NCI-H2227 treated with DMSO at 0.1 percent for 48 hours (cell line): ENCODE measurements around the gene MSANTD7.
A peak's percentile ranks its signal among the peaks of the same experiment; 100 is the strongest.
"Not testable (repeated sequence)": the region's sequence is repeated elsewhere in the genome, so short reads cannot be mapped to it uniquely, and the experiment has no call there.

Source experiments
- DNase-seq: peaks from one replicate; lab custom pipeline; 2025; lab: John Stamatoyannopoulos, UW

MSANTD7 gene

DNA sequence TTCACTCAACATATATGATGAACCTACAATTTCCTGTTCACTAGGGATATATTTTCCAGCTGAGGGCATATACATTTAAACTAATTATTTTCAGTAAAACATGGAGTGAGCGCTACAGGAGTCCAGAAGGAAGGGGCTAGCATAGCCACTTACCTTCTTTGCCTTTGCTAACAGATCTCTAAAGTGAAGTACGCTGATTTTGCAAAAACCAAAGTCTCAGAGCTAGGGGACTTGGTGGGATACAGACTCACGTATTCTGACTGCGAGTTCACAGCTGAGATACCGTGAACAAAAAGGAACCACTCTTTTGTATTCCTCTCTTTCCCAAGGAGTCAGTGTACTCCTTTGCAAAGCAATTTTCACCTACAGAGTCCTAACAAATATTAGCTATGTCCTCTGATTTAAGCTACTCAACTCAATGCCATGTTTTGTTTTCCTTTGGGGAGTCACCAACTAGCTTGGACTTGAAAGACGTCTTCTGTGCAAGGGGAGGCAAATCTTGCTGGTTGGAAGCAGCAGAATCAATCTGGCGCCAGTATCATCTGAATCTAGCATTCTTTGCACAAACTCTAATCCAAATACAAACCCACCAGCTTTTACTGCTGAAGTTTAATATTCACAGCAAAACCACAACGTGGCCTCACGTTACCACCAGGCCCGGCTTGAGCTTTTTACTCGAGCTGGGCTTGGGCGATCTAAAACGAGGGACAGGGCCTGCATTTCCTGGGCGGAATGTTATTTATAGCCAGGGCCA lies 926 bp upstream of the MSANTD7 start:
- DNase-seq: no peak

DNA sequence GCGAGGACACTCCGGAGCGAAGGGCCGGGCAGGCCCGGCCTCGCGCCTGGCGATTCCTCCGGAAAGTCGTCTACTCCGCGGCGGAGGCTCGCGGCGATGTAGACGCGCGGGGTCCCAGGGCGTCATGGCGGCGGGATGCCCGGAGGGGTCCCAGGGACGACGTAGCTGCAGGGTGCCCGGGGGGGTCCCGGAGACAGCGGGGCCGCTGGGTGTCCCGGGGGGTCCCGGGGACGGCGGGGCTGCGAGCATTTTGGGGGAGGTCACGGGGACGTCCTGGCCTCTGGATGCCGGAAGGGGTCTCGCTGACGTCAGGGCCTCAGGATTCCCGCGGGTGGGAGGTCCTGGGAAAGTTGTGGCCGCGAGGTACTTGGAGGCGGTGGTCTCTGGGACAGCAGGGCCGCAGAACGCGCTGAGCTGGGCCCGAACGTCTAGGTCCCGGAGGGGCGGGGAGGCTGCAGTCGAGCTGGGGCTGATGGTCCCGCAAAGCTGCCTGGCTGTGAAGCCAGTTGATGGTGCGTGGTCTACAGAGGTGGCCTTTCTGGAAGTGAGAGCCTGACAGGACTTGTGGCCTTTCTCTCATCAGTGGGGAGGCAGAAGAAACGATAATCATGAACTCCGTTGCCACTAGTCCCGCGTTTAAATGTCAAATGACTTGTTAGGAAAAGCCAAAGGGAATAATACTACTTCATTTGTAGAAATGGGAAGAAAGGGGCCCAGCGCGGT lies 637 bp downstream of the MSANTD7 start:
- DNase-seq: no peak

DNA sequence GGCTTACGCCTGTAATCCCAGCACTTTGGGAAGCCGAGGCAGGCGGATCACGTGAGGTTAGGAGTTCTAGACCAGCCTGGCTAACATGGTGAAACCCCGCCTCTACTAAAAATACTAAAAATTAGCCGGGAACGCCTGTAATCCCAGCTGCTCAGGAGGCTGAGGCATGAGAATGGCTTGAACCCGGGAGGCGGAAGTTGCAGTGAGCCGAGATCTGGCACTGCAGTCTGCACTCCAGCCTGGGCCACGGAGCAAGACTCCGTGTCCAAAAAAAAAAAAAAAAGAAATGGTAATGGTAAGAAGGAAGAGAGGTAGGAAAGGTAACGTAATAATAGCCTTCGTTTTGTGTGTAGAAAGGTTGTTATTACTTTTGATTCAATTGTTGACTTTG lies 1.2 kb downstream of the MSANTD7 start:
- no peak for DNase-seq

DNA sequence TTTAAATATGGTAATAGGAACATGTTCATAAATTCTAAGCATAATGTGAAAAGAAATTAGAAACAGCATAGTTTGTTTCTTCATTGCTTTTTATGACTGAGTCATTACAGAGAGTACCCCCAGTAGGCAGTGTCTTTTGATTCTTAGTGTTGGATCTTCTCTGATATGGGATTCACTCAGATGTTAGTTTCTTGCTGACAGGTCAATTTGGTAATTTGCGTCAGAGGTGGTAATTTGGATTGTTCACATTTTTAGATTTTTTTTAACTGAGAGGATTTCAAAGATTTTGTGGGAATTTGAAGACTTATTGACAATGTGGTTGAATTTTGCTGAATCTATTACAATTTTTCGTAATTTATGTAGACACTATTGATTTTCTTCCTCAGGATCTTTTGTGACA lies 2.1 kb downstream of the MSANTD7 start:
- DNase-seq: no peak

DNA sequence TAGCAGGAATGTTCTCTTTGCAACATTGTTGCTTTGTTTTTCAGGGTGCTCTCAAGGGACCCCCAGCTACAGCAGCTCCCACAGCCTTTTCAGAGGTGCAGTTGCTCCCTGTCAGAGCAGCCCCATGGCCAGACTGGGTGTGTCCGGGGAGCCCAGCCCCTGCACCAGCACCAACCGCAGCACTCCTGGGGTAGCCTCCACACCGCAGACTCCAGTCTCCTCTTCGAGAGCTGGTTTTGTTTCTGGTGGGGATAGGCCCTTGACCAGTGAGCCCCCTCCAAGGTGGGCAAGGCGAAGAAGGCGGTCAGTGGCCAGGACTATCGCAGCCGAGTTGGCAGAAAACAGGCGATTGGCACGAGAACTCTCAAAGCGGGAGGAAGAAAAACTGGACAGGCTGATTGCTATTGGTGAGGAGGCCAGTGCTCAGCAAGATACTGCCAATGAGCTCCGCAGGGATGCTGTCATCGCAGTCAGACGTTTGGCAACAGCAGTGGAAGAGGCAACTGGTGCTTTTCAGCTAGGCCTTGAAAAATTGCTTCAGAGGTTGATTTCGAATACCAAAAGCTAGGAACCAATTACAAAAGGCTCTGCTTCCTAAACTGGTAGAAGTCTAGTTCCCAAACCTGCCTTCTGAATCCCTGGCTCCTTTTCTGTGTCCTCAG lies 5.4 kb downstream of the MSANTD7 start:
- DNase-seq: no peak

DNA sequence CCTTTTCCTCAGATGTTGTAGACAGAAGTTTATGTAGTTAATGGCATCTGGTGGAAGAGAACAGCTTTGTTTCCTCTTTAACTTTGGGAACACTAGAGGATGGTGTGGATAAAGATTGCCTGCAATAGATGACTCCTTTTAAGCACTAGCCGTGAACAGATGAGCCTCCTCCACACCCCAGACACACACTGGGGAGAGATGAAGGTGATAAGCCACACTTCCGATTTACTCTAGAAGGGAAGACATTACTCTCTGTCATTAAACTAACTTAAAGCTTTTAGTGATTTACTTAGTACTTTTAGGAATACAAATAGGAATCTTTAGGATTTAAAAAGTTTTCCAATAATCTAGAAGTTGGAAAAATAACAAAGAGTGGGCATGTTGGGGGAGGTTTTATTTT lies 6.8 kb downstream of the MSANTD7 start:
- DNase-seq: no peak

DNA sequence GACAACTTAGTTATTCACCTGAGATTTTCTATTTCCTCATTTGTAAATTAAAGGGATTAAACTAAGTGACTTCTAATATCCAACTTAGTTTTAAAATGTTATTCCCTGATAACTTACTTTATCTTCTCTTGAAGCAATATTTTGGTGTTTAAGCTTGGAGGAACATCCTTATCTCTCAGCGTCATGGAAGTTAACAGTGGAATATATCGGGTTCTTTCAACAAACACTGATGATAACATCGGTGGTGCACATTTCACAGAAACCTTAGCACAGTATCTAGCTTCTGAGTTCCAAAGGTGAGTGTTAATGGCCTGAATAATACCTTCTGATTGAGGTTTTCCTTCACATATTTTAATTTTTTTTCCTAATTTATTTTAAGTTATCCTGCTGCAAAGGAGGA lies 14.1 kb downstream of the MSANTD7 start:
- DNase-seq: no peak

DNA sequence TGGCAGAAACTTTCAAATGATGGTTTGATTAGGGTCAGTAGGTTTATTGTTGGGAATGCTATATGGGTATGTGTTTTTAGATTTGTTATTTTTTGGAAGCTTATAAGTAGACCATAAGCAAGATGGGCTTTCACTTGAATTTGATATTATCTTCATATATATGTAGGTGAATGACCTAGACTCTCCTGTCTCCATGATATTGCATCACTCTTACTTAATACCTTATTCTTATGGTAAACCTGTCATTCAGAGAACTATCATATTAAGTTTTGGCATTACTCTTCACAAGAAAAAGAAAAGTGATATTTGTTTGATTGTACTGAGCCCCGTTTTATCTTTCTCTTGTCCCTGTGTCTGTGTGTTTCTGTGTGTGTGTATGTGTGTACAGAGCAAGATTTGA lies 17.3 kb downstream of the MSANTD7 start:
- no peak for DNase-seq

DNA sequence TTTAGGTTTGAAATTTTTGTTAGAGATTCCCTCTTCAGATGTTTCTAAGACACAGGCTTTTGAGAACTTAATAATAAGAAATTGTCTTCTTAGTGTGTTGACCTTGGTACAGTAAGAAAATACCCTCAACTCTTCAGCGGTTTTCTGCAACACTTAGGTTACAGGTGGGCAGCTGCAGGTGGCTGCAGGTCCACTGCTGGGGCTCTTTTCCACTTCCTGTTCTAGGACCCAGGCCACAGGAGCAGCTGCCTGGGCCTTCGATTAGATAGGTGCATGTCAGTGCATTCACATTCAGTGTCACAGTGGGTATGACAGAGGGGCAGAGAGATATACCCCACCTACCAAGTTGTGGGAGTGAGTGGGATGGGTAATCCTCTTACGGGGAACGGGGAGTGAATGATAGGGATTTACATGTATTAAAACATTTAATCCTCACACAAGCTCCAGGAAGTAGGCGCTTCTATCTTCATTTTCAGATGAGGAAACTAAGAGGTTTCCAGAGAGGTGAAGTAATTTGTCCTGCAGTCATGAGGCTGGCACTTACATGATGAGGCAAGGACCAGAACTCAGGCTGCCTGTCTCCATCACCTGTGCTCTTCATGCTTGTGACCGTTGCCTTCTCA lies 20.3 kb downstream of the MSANTD7 start:
- DNase-seq: no peak

DNA sequence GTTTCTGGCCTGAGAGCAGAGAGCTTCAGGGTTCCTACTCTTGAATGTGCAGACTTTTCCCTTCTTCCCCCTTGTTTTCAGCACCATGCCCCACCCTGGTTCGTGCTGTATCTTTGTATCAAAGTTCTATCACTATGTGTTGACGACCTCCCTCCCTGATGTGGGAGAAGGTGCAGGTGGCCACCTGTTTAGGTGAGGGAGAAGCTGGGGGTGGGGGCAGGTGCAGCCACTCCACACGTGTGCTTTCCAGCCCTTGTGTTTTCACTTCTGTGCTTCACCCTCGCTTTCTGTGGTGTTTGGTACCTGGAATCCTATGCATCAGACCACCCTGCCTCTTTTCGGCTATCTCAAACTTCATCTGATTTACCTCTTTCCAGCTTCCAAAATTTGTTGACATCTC lies 20.9 kb downstream of the MSANTD7 start:
- no peak for DNase-seq

DNA sequence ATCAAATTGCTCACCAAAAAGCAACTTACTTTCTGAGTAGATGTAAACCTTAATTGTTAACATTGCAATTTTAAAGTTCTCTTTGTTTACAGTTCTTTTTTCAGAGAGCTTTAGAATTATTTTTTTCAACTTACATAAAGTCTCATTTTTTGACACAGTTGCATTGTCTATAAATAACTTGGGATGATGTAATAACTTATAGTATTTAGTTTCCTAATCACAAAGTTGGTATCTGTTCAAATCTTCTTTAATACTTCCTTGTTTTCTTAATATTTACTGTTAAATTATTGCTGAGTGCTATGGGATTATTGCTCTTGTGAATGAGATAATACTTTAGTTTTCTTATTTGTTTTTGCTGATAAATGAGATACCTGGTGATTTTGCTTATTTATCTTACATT lies 21.7 kb downstream of the MSANTD7 start:
- no peak for DNase-seq

DNA sequence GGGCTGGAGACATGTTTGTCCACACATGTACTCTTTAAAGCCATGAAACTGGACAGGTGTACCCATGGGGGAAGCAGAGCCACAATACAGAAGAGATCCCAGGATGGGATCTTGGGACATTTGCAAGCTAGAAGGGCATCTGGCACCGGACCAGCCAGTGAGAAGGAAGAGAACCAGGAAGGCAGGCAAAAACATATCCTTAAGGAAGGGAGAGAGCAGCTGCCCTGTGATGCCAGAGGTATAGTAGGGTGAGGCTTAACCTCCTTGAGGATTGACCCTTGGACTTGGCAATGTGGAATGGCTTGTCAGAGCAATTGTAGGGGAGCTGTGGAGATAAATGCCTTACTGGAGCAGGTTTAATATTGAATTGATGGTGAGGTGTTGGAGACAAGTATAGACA lies 22.7 kb downstream of the MSANTD7 start:
- no peak for DNase-seq

DNA sequence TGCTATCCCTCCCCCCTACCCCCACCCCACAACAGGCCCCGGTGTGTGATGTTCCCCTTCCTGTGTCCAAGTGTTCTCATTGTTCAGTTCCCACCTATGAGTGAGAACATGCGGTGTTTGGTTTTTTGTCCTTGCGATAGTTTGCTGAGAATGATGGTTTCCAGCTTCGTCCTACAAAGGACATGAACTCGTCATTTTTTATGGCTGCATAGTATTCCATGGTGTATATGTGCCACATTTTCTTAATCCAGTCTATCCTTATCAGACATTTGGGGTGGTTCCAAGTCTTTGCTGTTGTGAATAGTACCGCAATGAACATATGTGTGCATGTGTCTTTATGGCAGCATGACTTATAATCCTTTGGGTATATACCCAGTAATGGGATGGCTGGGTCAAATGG lies 26.4 kb downstream of the MSANTD7 start:
- not testable (repeated sequence) for DNase-seq

DNA sequence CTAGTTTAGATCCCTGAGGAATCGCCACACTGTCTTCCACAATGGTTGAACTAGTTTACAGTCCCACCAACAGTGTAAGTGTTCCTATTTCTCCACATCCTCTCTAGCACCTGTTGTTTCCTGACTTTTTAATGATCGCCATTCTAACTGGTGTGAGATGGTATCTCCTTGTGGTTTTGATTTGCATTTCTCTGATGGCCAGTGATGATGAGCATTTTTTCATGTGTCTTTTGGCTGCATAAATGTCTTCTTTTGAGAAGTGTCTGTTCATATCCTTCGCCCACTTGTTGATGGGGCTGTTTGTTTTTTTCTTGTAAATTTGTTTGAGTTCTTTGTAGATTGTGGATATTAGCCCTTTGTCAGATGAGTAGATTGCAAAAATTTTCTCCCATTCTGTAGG lies 26.8 kb downstream of the MSANTD7 start:
- DNase-seq: not testable (repeated sequence)

DNA sequence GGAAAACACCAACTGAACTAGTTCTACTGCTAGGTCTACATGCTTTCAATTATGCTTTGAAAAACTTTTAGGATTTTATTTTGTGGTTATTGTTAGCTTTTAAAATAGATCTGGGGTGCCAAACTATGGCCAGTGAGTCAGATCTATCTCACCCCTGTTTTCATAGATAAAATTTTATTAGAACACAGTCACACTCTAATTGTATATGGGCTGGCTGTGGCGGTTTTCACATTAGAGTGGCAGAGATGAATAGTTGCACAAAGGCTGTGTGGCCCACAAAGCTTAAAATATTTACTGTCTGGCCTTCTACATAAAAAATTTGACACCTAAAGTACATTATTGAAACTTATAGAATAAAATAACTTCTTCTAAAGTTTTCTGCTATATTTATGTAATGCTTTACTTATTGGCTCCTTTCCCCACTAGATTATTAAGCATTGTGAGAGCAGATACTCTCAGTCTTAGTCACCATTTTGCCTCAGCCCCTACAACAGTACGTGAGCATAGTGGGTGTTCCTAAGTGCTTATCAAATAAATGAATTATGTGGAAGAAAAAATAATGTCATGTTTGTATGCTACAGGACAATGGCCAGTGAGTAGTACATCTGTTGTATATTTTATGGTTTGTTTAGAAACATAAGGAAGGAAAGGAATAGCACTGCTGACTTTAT lies 35.1 kb downstream of the MSANTD7 start:
- no peak for DNase-seq

DNA sequence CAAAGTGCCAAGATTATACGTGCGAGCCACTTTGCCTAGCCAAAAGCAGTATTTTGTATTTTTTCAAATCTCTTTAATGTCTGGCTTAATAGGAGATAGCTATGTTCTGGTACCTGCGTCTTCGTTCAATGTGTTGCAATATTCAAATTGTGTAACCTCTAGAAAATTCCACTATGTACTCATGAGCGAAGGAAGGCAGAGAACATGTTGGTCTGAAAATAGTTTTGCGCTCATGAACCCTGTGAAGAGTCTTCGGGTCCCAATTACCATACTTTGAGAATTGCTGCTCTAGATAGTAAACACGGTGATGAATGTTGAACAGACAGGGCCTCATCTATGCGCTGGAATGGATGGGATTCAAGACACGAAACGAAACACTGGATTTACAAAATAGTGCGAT lies 37.8 kb downstream of the MSANTD7 start:
- DNase-seq: no peak

DNA sequence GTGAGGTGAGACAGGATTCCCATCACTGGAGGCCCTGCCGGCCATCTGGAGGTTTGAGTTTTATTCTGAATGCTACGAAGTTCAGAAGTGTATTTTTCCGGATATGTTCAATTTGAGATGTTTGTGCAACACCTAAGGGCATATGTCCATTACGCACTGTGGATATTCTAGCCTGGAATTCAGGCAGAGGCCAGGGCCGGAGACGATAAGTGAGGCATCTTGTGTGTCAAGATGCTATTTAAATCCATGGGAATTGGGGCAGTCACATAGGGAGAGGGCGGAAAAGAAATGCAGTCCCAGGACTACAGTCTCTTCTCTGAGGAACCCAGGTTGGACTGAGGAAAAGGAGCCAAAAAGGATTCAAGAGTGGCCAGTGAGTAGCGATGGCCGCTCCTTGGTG lies 38.7 kb downstream of the MSANTD7 start:
- DNase-seq: no peak

DNA sequence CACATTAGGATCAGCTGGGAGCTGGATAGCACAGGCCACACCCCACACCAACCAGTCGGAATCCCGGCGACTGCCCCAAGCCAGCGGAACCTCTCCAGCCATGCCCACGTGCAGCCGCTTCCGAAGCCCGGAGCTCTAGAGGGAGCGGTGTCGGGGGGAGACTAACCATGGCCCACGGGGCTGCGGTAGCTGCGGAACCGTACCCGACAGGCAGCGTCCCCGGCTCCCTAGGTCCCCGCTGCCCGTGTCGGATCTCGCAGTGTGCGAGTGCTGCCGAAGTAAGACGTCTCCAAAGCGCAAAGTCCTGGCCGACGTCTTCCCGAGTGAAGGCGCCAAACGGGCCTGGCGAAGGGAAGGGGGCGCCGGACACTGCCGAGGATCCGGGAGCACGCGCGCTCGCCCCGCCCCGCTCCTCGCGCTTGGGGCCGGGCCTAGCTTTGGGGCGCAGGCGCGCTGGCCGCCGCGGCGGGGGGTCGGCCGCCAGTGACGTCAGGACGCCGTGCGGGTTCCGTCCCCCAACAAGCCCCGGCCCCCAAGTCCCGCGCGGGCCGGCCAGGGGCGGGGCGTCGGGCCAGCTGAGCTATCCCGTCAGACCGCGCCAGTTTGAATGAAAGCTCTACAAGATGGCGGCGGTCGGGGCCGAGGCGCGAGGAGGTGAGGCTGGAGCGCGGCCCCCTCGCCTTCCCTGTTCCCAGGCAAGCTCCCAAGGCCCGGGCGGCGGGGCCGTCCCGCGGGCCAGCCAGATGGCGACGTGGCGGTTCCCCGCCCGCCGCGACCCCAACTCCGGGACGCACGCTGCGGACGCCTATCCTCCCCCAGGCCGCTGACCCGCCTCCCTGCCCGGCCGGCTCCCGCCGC lies 40.4 kb downstream of the MSANTD7 start, which contains the start of gene SUV39H2:
Gene SUV39H2, plus strand, starts transcription at position 601 of the 858 bp plus-strand sequence. Its CDS starts 23 bp downstream, at position 624.
- DNase-seq: peak; percentile 84

DNA sequence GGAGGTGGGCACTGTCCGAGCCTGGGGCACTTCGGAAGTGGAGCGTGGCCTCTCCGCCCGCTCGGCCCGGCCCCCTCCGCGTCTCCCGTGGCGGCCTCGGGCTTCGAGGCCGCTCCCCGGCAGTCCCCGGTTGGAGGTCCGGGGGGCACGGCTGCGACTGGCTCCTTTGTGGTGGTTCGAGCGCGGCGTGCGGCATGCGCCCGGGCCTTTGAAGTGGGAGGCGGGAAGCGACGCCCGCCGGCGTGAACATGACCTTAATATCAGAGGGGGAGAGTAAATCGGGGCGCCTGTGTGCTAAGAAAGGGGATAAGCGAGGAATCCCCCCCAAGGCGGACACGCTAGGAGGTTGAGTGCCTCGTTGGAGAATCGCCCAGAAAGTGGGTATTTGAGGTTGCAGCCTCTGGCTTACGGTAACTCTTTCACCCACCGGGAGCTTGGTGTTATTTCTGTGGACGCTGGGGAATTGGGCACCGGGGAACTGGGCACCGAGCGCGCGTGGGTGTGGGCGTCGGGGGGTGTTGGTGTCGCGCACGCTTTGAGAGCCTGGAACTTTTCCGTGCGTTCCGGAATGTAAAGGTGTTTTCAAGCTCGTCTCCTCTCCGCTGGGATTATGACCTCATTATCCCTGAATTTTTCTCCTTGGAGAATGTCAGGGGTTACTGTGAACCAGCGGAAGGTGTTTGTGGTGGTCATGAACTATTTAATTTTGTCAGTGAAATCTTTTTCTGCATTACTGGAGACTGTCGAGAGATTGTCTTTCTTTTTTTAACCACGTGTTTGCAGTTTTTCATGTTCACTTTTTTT lies 41.2 kb downstream of the MSANTD7 start:
- DNase-seq: no peak

DNA sequence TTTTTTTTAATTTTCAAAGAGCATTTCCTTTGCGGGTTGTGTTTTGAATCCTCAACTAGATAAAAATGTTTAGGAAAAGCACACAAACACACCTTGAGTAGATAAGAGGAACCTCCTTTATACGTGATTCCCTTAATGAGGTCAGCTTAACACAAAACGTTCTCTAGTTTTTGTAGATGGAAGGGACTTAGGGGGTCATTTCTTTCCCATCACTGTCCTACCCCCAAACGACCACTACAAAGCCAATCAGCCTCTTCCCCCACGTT lies 41.8 kb downstream of the MSANTD7 start:
- no peak for DNase-seq

DNA sequence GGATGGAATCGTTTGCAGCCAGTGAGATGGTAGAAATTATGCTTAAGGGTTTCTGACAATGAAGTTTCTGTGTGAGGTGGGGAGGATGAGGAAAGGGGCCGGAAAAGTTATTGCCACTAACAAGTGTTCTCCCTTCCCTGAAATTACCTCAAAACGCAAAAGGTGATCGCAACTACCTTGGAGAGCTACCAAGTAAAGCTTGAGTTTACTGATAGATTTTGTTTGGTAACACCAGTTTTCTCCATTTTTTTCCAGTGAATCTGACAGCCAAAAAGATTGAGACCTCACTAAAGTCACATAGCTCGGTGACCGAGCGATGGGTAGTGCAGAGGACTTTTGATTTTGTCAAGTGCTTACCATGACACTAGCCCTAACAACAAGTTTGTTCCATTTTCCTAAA lies 42.1 kb downstream of the MSANTD7 start:
- no peak for DNase-seq
